ENCODE measurements around the gene CBX6. TPM values are rescaled to one million over a fixed set of nuclear protein-coding genes. Genes with fewer than 3 reads are reported as not detected.

The CBX6 gene
- total and polyA plus RNA-seq, 10 of the 15 experiments (the other 5 are each of a cell fraction or from before 2014, with no cell fraction given), result 3.6 to 142 (median 37.4) TPM

DNA sequence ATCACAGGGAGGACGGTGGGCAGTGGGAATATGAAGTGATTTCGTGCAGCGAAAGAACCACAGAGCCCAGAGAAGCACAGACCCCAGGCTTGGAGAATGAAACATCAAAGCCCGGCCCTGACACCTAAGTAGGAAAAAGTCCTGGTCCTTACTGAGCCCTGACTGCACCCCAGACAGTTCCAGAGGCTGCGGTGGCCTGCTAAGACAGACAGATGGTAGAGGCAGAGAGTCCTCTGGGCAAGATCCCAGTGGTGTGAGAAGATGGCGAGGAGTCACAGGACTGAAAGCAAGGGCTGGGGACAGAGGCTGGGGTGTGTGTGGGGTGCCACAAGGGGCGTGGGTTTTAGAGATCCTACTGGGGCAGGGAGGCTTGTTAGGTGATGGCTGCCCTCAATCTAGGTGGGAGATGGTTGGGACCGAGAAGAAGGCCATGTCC, 3.7 kb downstream of the CBX6 start (continued):
- TF ChIP-seq, protein P1, sequence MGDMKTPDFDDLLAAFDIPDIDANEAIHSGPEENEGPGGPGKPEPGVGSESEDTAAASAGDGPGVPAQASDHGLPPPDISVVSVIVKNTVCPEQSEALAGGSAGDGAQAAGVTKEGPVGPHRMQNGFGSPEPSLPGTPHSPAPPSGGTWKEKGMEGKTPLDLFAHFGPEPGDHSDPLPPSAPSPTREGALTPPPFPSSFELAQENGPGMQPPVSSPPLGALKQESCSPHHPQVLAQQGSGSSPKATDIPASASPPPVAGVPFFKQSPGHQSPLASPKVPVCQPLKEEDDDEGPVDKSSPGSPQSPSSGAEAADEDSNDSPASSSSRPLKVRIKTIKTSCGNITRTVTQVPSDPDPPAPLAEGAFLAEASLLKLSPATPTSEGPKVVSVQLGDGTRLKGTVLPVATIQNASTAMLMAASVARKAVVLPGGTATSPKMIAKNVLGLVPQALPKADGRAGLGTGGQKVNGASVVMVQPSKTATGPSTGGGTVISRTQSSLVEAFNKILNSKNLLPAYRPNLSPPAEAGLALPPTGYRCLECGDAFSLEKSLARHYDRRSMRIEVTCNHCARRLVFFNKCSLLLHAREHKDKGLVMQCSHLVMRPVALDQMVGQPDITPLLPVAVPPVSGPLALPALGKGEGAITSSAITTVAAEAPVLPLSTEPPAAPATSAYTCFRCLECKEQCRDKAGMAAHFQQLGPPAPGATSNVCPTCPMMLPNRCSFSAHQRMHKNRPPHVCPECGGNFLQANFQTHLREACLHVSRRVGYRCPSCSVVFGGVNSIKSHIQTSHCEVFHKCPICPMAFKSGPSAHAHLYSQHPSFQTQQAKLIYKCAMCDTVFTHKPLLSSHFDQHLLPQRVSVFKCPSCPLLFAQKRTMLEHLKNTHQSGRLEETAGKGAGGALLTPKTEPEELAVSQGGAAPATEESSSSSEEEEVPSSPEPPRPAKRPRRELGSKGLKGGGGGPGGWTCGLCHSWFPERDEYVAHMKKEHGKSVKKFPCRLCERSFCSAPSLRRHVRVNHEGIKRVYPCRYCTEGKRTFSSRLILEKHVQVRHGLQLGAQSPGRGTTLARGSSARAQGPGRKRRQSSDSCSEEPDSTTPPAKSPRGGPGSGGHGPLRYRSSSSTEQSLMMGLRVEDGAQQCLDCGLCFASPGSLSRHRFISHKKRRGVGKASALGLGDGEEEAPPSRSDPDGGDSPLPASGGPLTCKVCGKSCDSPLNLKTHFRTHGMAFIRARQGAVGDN (IDR thresholded peaks at IDR 0.05), result no peak

DNA sequence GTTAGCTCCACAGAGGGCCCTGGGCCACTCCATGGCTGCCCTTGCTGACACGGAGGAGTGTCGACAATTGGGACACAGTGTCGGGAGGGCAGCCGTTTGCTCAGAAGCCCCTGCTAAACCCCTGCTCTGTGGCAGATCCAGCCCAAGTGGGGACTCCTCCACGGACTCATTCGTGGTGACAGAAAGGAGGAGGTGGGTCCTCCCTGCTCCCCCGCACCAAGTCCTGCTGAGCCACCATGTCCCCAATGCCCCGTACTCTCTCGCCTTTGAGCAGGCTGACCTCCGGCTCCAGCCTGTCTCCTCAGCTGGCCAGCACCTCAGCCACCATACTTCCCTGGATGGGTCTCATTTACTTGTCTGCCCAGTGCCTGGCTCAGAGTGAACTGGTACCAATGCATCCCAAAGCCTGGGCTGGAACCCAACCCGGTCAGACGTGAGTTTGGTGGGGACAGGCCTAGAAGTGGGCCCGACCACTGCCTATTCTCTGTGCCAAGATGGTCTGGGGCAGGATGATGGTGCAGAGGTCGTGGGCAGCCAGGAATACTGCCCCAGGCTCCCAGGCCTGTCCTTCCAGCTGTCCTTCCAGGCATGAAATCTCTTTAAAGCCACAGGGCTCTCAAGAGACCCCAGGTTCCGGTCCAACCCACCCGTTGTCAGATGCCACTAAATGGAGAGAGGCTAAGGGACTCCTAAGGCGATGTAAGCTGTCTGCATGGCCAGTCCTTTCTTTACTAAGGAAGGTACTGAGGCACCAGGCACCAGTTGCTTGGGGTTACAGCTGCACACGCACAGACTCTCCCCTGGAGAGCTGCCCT, 4.3 kb downstream of the CBX6 start:
- Histone ChIP-seq H3K27ac (ENCODE audit: control insufficient read depth, insufficient read depth) (no peak overlapping the region), H3K36me3 (ENCODE audit: control insufficient read depth in 2 of 2, insufficient read depth in 2 of 2, low read length in 1 of 2) (peaks cover 21% of the 10 kb centered on the region in 2 experiments), H3K4me1 (ENCODE audit: control insufficient read depth, insufficient read depth, low read length) (peaks cover 13% of the 10 kb centered on the region), H3K79me2 (ENCODE audit: control insufficient read depth, insufficient read depth, low read length) (peaks cover 27% of the 10 kb centered on the region), H3K9ac (ENCODE audit: control insufficient read depth, insufficient read depth, low read length) (no peak overlapping the region), H3K9me3 (replicated peaks; ENCODE audit: control insufficient read depth, insufficient read depth, low read length) (no peaks in the 10 kb centered on the region), H4K20me1 (ENCODE audit: control insufficient read depth, insufficient read depth) (peaks cover 7% of the 10 kb centered on the region; the same call in 1 of the 2 replicates), H3K27me3 (replicated peaks in 1 of 2; ENCODE audit: control insufficient read depth in 2 of 2, insufficient read depth in 2 of 2, low read length in 1 of 2) (no peaks in the 10 kb centered on the region), H2AFZ (ENCODE audit: control insufficient read depth, low read depth, low read length) (no peak overlapping the region), H3K4me3 (no peak overlapping the region), H3K4me2 (ENCODE audit: control insufficient read depth, insufficient read depth) (no peak overlapping the region)
- ATAC-seq, result no peak
- WGBS (ENCODE audit: insufficient coverage, insufficient replicate concordance, low lambda C conversion rate, missing lambda C conversion rate), result 96% methylated on average over 18 of the region's 18 CpGs
- TF ChIP-seq FOS (IDR thresholded peaks at IDR 0.05; ENCODE audit: borderline replicate concordance, extremely low read depth, insufficient read length) (no peak), POLR2AphosphoS5 (IDR thresholded peaks at IDR 0.05; ENCODE audit: low read length) (0 out of 2 replicates have a peak, but pooled peaks have one; percentile 47)
- no peak for FAIRE-seq
- no peak for DNase-seq (ENCODE audit: low read depth, low spot score)
- intact Hi-C loops (cut with micrococcal nuclease; ENCODE audit: unreplicated experiment), result no loop called here
- RAD21 ChIA-PET (ENCODE audit: unreplicated experiment), result no interaction called here
- POLR2A ChIA-PET, result interaction anchor here (1.0 to 1.2 kb wide), 2 partner anchors 99 to 211 kb away, joined by 3 read pairs; no protein-coding TSS in a partner anchor
- SMC1A ChIA-PET (ENCODE audit: uncharacterized antibody, unreplicated experiment), result no interaction called here
- CTCF ChIA-PET, result interaction anchor here (0.9 to 5.5 kb wide), 5 partner anchors 43 to 136 kb away, joined by 3 to 192 read pairs (median 33); partner anchors contain the start of gene APOBEC3B
- no TSS peak for BruUV-seq (replicated peaks)
- in situ Hi-C loops (cut with MboI), result no loop called here
